Naive thymus-derived CD4-positive, alpha-beta T cell (primary cell): ENCODE measurements around the gene ARHGAP6. TPM values are rescaled to one million over a fixed set of nuclear protein-coding genes. Genes with fewer than 3 reads are reported as not detected.

Experiments used
- ATAC-seq: fragments of 150-1000 bp; cut with Tn5 transposase; 2 replicates; pipeline ENCODE4 v1.10.0; 2021; ENCODE audit warnings: mild to moderate bottlenecking, moderate library complexity
- CTCF ChIA-PET: fragments of 350-600 bp; sonication (Branson Sonifier 250); formaldehyde crosslinking; loops from one replicate; lab custom pipeline; 2021; ENCODE audit warnings: antibody characterized with exemption; lab: Charles Lee
- POLR2A ChIA-PET: fragments of 350-600 bp; sonication (Branson Sonifier 250); formaldehyde crosslinking; loops from one replicate; lab custom pipeline; 2021; ENCODE audit warnings: antibody characterized with exemption, inconsistent platforms; lab: Charles Lee
- DNase-seq, 9 donors: peaks; one replicate each; pipeline versions ENCODE4 v3.0.0 to v3.0.0-alpha.2; 2020 to 2022; ENCODE audit warnings: mixed read lengths in 1 of 9
- H3K27ac ChIP-seq: one replicate; pipeline ENCODE4 v1.7.0; 2013; ENCODE audit warnings: mild to moderate bottlenecking, low read depth, low read length, moderate library complexity
- H3K27me3 ChIP-seq, 2 donors: one replicate each; pipeline ENCODE4 v1.7.0; 2013; ENCODE audit warnings: low read length in 2 of 2, mild to moderate bottlenecking in 2 of 2, moderate library complexity in 2 of 2; ENCODE audit not compliant: control insufficient read depth in 2 of 2, insufficient read depth in 2 of 2
- H3K36me3 ChIP-seq, 3 experiments: 1 replicate in 2 of 3; 2 replicates in 1 of 3; pipeline ENCODE4 v1.7.0; 2013; ENCODE audit warnings: low read length in 3 of 3, mild to moderate bottlenecking in 3 of 3, moderate library complexity in 1 of 3; ENCODE audit not compliant: insufficient read depth in 3 of 3, control insufficient read depth in 2 of 3
- H3K4me1 ChIP-seq, 2 donors: one replicate each; pipeline ENCODE4 v1.7.0; 2013; ENCODE audit warnings: low read length in 2 of 2, mild to moderate bottlenecking in 2 of 2, moderate library complexity in 1 of 2; ENCODE audit not compliant: control insufficient read depth in 2 of 2, insufficient read depth in 2 of 2
- H3K4me3 ChIP-seq: 2 replicates; pipeline ENCODE4 v1.7.0; 2013; ENCODE audit warnings: mild to moderate bottlenecking, low read length
- H3K9me3 ChIP-seq, 3 experiments: 1 replicate in 2 of 3; 2 replicates in 1 of 3; pipeline ENCODE4 v1.7.0; 2013; ENCODE audit warnings: low read length in 3 of 3; ENCODE audit not compliant: control insufficient read depth in 2 of 3
- H3K27ac Mint-ChIP-seq, 9 donors: one replicate each; pipeline ENCODE4 v1.8.0; 2020 to 2022; ENCODE audit warnings: mixed read lengths in 9 of 9, mild to moderate bottlenecking in 8 of 9, moderate library complexity in 5 of 9, inconsistent platforms in 2 of 9
- H3K27me3 Mint-ChIP-seq, 5 donors: one replicate each; pipeline ENCODE4 v1.8.0; 2021 to 2022; ENCODE audit warnings: mixed read lengths in 5 of 5, mild to moderate bottlenecking in 1 of 5
- H3K36me3 Mint-ChIP-seq, 5 donors: one replicate each; pipeline ENCODE4 v1.8.0; 2020 to 2022; ENCODE audit warnings: mixed read lengths in 5 of 5, mild to moderate bottlenecking in 3 of 5, inconsistent platforms in 1 of 5
- H3K4me1 Mint-ChIP-seq, 7 donors: one replicate each; pipeline ENCODE4 v1.8.0; 2020 to 2022; ENCODE audit warnings: mixed read lengths in 7 of 7, mild to moderate bottlenecking in 3 of 7, inconsistent platforms in 1 of 7
- H3K4me3 Mint-ChIP-seq, 10 donors: one replicate each; pipeline ENCODE4 v1.8.0; 2020 to 2022; ENCODE audit warnings: mild to moderate bottlenecking in 10 of 10, mixed read lengths in 10 of 10, moderate library complexity in 6 of 10, inconsistent platforms in 2 of 10
- H3K9me3 Mint-ChIP-seq, 11 donors: one replicate each; pipeline ENCODE4 v1.8.0; 2020 to 2022; ENCODE audit warnings: mixed read lengths in 11 of 11, mild to moderate bottlenecking in 4 of 11, inconsistent platforms in 1 of 11, moderate library complexity in 1 of 11
- intact Hi-C, 2 donors: fragments of 100-400 bp; cut with micrococcal nuclease; formaldehyde crosslinking; loops; one replicate each; pipeline ENCODE4 v1.15.1; 2023
- polyA plus RNA-seq, 2 donors: library from polyadenylated mRNA; unstranded; fragments of 300-500 nt; fragmentation: Illumina TruSeq; gene quantifications; one replicate each; pipeline ENCODE4 v1.2.3, GENCODE V29; 2021
- total RNA-seq, 6 experiments: library from RNA in 5 of 6; stranded (reverse) in 5 of 6; gene quantifications; 1 replicate in 5 of 6; 2 replicates in 1 of 6; pipeline ENCODE4 v1.2.3 and lab custom pipeline; 2021 to 2026

ARHGAP6 gene
- total and polyA plus RNA-seq, 7 experiments from 2014 or later, result 0.11 to 0.83 TPM; not detected in 5

DNA sequence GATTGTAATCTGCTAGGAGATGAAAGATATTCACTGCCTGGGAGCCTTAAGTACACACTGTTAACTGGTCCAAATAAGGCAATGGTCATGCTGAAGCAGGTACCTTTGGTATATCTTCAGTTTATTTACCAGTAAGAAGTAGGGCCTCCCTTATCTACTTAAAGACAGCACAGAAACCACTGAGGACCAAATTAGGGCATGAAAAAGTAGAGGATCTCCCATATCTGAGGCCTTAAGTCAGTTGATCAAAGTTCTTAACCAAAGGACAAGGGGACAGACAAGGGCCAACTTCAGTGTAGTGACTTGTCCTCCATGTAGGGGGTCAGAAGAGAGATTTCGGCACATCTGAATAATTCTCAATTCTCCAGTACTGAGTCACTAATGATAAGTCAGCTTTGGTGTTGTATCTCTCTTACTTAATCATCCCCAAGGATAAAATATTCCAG is 313.4 kb downstream of the ARHGAP6 start:
- ChIA-PET CTCF (no interaction called here), POLR2A (no interaction called here)
- H3K27me3 ChIP-seq, result no peaks in the 10 kb centered on the region
- Mint-ChIP-seq H3K36me3 (no peaks in the 10 kb centered on the region), H3K4me3 (no peak overlapping the region), H3K9me3 (no peaks in the 10 kb centered on the region), H3K27ac (no peak overlapping the region), H3K4me1 (peaks cover 0 to 3% (median 0%) of the 10 kb centered on the region in 7 donors), H3K27me3 (no peaks in the 10 kb centered on the region)
- no peaks in the 10 kb centered on the region for H3K36me3 ChIP-seq
- no peak overlapping the region for H3K4me3 ChIP-seq
- no peaks in the 10 kb centered on the region for H3K4me1 ChIP-seq
- H3K27ac ChIP-seq, result no peak overlapping the region
- intact Hi-C loops, result no loop called here
- ATAC-seq, result no peak
- DNase-seq, result no peak
- no peaks in the 10 kb centered on the region for H3K9me3 ChIP-seq

DNA sequence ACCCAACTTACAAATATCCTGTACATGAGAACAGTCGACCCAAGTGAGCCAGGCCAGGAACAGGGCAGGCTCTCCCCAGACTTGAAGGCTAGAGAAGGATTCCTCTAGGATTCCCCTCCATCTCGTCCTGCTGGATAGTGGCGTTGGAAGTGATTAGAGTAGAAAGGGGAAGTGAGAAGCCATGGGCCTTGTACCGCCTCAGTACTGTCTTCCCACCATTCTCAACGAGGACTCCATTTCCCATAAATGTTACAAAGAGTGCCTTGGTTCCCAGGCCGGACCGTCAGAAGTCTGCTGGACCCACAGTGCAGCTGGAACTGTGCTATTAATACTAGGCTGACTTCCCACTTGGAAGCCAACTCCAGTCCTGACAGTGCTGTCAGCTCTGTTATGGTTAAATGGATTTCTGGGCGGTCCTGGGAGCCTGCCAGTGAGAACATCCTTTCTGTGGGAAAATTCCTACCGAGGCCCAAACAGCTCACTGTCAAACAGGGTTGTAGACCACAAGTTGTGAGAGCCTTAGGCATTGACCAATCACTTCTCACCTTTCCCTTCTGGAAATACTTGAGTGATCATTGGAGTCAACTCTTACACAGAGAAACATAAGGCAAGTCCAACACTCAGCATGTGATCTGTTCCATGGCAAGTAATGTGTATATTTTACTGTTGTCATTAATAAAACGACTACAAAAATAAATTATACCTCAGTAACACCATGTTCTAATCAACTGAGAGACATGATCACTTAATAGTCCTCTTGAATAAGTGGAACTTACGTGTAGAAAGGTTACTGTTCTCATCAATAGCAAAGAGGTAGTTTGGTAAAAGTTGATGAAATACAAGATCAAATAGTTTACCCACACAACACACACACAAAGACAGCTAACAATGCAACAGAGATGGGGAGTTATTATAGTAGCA is 314.1 kb downstream of the ARHGAP6 start:
- intact Hi-C loops, result no loop called here
- DNase-seq, result no peak
- Mint-ChIP-seq H3K27me3 (no peaks in the 10 kb centered on the region), H3K27ac (no peak overlapping the region), H3K4me1 (peaks cover 0 to 3% (median 0%) of the 10 kb centered on the region in 7 donors), H3K9me3 (no peaks in the 10 kb centered on the region), H3K4me3 (no peak overlapping the region), H3K36me3 (no peaks in the 10 kb centered on the region)
- H3K27me3 ChIP-seq, result no peaks in the 10 kb centered on the region
- no peak overlapping the region for H3K27ac ChIP-seq
- no peak overlapping the region for H3K4me3 ChIP-seq
- no peaks in the 10 kb centered on the region for H3K36me3 ChIP-seq
- ChIA-PET POLR2A (no interaction called here), CTCF (no interaction called here)
- no peaks in the 10 kb centered on the region for H3K4me1 ChIP-seq
- ATAC-seq, result no peak
- no peaks in the 10 kb centered on the region for H3K9me3 ChIP-seq

DNA sequence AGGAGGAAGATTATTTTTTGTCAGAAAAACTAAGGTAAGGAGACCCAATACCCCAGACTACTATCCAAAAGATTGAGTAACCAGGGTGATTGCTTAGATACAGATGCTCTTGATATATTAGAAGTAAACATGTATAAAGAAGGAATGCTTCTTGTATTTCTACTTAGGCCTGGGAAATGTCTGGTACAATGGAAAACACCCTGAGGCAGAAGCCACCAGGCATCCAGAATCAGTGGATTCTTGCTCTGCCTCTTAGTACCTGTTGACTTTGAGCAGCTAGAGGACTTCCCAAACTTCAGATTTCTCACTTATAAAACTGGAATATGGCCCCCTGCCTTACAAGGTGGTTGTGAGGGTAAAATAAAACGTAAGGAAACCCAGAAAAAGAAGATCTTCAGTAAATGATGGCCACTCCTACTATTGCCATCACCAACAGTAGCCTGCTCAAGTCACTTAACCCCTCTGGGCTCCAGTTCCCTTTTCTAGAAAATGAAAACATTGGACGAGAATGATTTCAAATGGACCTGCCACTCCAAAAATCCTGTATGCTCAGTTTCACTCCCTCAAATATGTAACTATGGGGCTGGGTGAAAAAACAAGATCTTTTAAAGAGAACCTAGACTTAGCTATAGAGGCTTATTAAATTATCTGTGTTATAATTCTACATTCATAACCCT is 315.9 kb downstream of the ARHGAP6 start:
- no peak overlapping the region for H3K27ac Mint-ChIP-seq
- Histone ChIP-seq H3K36me3 (no peaks in the 10 kb centered on the region), H3K4me3 (no peak overlapping the region), H3K4me1 (no peaks in the 10 kb centered on the region), H3K27me3 (no peaks in the 10 kb centered on the region), H3K9me3 (no peaks in the 10 kb centered on the region), H3K27ac (no peak overlapping the region)
- POLR2A ChIA-PET, result no interaction called here
- no peaks in the 10 kb centered on the region for H3K9me3 Mint-ChIP-seq
- H3K36me3 Mint-ChIP-seq, result no peaks in the 10 kb centered on the region
- DNase-seq (no peak), ATAC-seq (no peak)
- CTCF ChIA-PET, result no interaction called here
- intact Hi-C loops, result no loop called here
- H3K4me3 Mint-ChIP-seq, result no peak overlapping the region
- peaks cover 0 to 3% (median 0%) of the 10 kb centered on the region in 7 donors for H3K4me1 Mint-ChIP-seq
- no peaks in the 10 kb centered on the region for H3K27me3 Mint-ChIP-seq

DNA sequence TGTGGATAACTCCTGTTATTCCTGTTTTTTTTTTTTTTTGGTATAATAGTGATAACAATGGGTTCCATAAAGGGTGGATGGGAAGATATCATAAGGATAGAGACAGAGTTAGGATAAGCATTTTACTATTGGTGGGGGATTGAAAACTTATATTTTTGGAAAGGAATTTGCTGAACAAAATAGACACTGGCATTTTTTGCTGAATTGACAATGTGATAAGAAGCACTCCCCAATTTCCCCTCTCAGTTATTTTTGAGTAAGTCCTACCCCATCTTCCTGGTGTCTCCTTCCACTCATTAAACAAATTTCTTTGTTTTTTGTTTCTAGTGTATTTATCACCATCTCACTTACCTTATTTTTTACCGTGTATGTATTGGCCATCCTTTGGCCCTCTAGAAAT is 316.7 kb downstream of the ARHGAP6 start:
- Mint-ChIP-seq H3K36me3 (no peaks in the 10 kb centered on the region), H3K4me1 (peaks cover 0 to 3% (median 0%) of the 10 kb centered on the region in 7 donors), H3K9me3 (no peaks in the 10 kb centered on the region), H3K4me3 (no peak overlapping the region), H3K27ac (no peak overlapping the region), H3K27me3 (no peaks in the 10 kb centered on the region)
- ChIA-PET CTCF (no interaction called here), POLR2A (no interaction called here)
- DNase-seq (no peak), ATAC-seq (no peak)
- intact Hi-C loops, result no loop called here
- H3K9me3 ChIP-seq, result no peaks in the 10 kb centered on the region
- no peak overlapping the region for H3K27ac ChIP-seq
- H3K4me3 ChIP-seq, result no peak overlapping the region
- H3K36me3 ChIP-seq, result no peaks in the 10 kb centered on the region
- H3K27me3 ChIP-seq, result no peaks in the 10 kb centered on the region
- no peaks in the 10 kb centered on the region for H3K4me1 ChIP-seq

DNA sequence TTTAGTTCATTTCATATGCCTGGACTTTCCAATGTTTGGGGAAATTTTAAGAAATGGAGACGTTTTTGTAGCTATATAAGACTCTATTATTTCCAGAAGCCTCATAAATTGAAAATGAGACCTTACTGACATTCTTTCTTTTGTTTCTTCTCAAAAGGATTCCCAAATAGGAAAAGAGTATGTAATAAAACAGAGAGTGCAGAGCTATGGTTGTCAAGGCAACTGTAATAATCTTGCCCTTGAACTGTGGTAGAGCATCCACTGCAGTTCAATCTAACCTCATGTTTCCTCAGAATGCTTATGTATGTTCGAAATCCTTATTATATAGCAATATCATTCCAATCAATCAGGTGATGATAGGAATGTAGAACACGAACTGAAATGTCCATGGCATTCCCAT is 318.4 kb downstream of the ARHGAP6 start:
- no peaks in the 10 kb centered on the region for H3K9me3 Mint-ChIP-seq
- no peaks in the 10 kb centered on the region for H3K36me3 Mint-ChIP-seq
- Histone ChIP-seq H3K36me3 (no peaks in the 10 kb centered on the region), H3K4me3 (no peak overlapping the region), H3K27me3 (no peaks in the 10 kb centered on the region), H3K4me1 (no peaks in the 10 kb centered on the region), H3K9me3 (no peaks in the 10 kb centered on the region), H3K27ac (no peak overlapping the region)
- intact Hi-C loops, result no loop called here
- ATAC-seq (no peak), DNase-seq (no peak)
- H3K27ac Mint-ChIP-seq, result no peak overlapping the region
- CTCF ChIA-PET, result no interaction called here
- no peaks in the 10 kb centered on the region for H3K27me3 Mint-ChIP-seq
- peaks cover 0 to 3% (median 0%) of the 10 kb centered on the region in 7 donors for H3K4me1 Mint-ChIP-seq
- POLR2A ChIA-PET, result no interaction called here
- no peak overlapping the region for H3K4me3 Mint-ChIP-seq

DNA sequence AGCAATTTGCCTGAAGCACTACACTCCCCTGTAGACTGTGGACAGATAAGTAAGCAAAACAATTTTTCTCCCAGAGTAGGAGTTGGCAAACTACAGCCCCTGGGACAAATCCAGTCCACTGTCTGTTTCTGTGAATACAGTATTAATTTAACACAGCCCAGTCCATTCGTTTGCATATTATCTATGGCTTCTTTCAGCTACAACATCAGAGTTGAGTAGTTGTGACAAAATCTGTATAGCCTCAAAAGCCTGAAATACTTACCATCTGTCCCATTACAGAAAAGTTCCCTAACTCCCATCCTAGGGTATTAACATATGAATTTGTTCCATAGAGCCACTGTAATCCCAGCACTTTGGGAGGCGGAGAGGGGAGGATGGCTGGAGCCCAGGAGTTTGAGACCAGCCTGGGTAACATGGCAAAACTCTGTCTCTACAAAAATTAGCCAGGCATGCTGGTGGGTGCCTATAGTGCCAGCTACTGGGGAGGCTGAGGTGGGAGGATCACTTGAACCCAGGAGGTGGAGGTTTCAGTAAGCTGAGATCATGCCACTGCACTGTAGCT is 319.5 kb downstream of the ARHGAP6 start:
- no peaks in the 10 kb centered on the region for H3K9me3 Mint-ChIP-seq

More for the DNA sequence above, 319.5 kb downstream of the ARHGAP6 start:
- H3K4me1 Mint-ChIP-seq, result peaks cover 0 to 3% (median 0%) of the 10 kb centered on the region in 7 donors
- no peaks in the 10 kb centered on the region for H3K27me3 Mint-ChIP-seq
- H3K9me3 ChIP-seq, result no peaks in the 10 kb centered on the region
- POLR2A ChIA-PET, result no interaction called here
- DNase-seq (no peak), ATAC-seq (no peak)
- no peak overlapping the region for H3K4me3 Mint-ChIP-seq
- intact Hi-C loops, result no loop called here
- H3K4me3 ChIP-seq, result no peak overlapping the region
- no peaks in the 10 kb centered on the region for H3K36me3 ChIP-seq
- H3K27me3 ChIP-seq, result no peaks in the 10 kb centered on the region
- no peak overlapping the region for H3K27ac Mint-ChIP-seq
- CTCF ChIA-PET, result no interaction called here
- no peak overlapping the region for H3K27ac ChIP-seq
- no peaks in the 10 kb centered on the region for H3K4me1 ChIP-seq
- no peaks in the 10 kb centered on the region for H3K36me3 Mint-ChIP-seq
